Measurements from ENCODE around the gene NKX6-1.
A peak's percentile ranks its signal among the peaks of the same experiment; 100 is the strongest.

The NKX6-1 gene

GRCh38 chr4:84498935-84499623, at the start of gene NKX6-1:
Gene NKX6-1 (minus strand): TSS chr4:84499292. CDS start chr4:84498228, 1,064 bp downstream.
- TF ChIP-seq CTCF (conservative IDR thresholded peaks at IDR 0.05; ENCODE audit: low read depth, low read length): no peak
- DNase-seq (ENCODE audit: low read depth): peak; percentile 88

GRCh38 chr4:84547211-84547610, 48.1 kb upstream of the NKX6-1 start:
- peak; percentile 33 for DNase-seq (ENCODE audit: low read depth)
- H3K4me3 ChIP-seq (ENCODE audit: low read depth, low read length): no peak overlapping the region
- TF ChIP-seq CTCF (conservative IDR thresholded peaks at IDR 0.05; ENCODE audit: low read depth, low read length): no peak

More at GRCh38 chr4:84498935-84499623, at the start of gene NKX6-1:
- H3K4me3 ChIP-seq (ENCODE audit: low read depth, low read length): peak within 1 kb of the TSS; percentile 65

GRCh38 chr4:84545093-84545492, 46.0 kb upstream of the NKX6-1 start:
- H3K4me3 ChIP-seq (ENCODE audit: low read depth, low read length): no peak overlapping the region
- DNase-seq (ENCODE audit: low read depth): no peak
- TF ChIP-seq CTCF (conservative IDR thresholded peaks at IDR 0.05; ENCODE audit: low read depth, low read length): no peak

- DNase-seq (ENCODE audit: low read depth): no peak
- no peak overlapping the region for H3K4me3 ChIP-seq (ENCODE audit: low read depth, low read length)
- no peak for TF ChIP-seq CTCF (conservative IDR thresholded peaks at IDR 0.05; ENCODE audit: low read depth, low read length)
Measured at GRCh38 chr4:84535901-84536300, 36.8 kb upstream of the NKX6-1 start.

GRCh38 chr4:84531689-84532088, 32.6 kb upstream of the NKX6-1 start:
- TF ChIP-seq CTCF (conservative IDR thresholded peaks at IDR 0.05; ENCODE audit: low read depth, low read length): no peak
- no peak for DNase-seq (ENCODE audit: low read depth)
- H3K4me3 ChIP-seq (ENCODE audit: low read depth, low read length): no peak overlapping the region

GRCh38 chr4:84530871-84531270, 31.8 kb upstream of the NKX6-1 start:
- no peak overlapping the region for H3K4me3 ChIP-seq (ENCODE audit: low read depth, low read length)
- peak; percentile 13 for DNase-seq (ENCODE audit: low read depth)
- no peak for TF ChIP-seq CTCF (conservative IDR thresholded peaks at IDR 0.05; ENCODE audit: low read depth, low read length)

GRCh38 chr4:84530454-84530853, 31.4 kb upstream of the NKX6-1 start:
- no peak overlapping the region for H3K4me3 ChIP-seq (ENCODE audit: low read depth, low read length)
- DNase-seq (ENCODE audit: low read depth): peak; percentile 49
- TF ChIP-seq CTCF (conservative IDR thresholded peaks at IDR 0.05; ENCODE audit: low read depth, low read length): no peak
